GM18858 (cell line): ENCODE results near the gene MAB21L4.

Experiments
- ATAC-seq: cut with Tn5 transposase; IDR thresholded peaks from one replicate; pipeline ENCODE4 v1.9.1; 2021; ENCODE audit not compliant: unreplicated experiment

The MAB21L4 gene

GRCh38 chr2:240884745-240885144 is 11.2 kb downstream of the MAB21L4 start:
- ATAC-seq: no peak

DNA sequence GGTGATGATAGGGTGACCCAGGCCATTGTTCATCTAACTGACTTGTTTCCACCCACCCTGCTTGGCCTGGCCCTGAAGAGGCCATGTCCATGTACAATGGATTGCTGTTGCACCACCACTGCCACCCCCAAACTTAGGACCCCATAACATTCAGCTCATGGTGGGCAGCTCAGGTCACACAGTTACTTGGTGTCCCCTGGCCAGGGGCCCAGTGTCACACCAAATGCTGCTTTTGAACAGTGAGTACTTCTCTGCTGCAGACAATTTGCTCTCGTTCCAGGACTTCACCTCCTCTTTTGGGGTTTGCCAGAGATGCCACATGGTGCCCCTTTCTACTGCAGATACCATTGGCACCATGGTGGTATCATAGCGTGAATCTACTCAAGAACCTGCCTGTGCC is 11.7 kb downstream of the MAB21L4 start:
- ATAC-seq: no peak

GRCh38 chr2:240881913-240882312 is 14.0 kb downstream of the MAB21L4 start:
- ATAC-seq: no peak

DNA sequence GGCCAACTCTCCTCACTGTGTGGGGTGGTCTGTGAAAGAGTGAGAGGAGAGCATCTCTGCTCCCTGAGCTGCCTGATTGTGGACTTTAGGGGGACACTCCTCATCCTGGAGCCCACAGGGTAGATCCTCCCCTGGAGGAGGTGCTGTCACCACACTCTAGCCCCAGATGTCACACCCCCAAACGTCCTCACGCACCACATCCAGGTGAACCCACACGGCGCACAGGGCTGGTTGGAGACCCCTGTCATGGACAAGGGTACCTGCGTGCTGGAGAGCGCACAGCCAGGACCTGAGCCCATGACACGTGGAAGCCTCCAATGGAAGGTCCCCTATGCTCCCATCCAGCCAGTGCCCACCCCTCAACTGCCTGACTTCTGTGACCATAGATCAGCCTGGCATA is 16.9 kb downstream of the MAB21L4 start:
- ATAC-seq: no peak

DNA sequence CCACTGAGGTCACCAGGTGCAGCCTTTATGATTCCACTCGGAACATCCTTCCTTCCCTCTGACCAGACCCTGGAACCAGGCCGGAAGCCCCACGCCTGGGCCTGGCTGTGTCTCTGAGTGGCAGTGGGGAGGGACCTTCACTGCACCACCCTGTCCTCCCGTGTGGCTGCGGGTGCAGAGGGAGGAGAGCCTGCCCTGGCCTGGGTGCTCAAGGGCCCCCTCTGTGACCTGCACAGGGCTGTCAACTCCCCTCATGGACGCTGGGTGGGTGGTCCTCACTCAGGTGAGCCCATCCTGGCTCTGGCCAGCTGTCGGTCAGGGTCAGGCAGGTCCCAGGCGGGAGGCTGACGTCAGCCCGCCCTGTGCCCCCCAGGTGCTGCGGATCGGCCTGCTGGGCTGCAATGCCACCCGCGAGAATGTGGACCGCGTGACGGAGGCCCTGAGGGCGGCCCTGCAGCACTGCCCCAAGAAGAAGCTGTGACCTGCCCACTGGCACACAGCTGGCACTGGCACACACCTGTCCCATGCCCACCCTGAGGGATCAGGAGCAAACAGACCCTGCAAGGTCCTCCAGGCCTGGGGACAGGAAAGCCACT is 17.5 kb downstream of the MAB21L4 start:
- ATAC-seq: no peak

- ATAC-seq: no peak
These were observed 18.3 kb downstream of the MAB21L4 start for GRCh38 chr2:240877460-240878340.

DNA sequence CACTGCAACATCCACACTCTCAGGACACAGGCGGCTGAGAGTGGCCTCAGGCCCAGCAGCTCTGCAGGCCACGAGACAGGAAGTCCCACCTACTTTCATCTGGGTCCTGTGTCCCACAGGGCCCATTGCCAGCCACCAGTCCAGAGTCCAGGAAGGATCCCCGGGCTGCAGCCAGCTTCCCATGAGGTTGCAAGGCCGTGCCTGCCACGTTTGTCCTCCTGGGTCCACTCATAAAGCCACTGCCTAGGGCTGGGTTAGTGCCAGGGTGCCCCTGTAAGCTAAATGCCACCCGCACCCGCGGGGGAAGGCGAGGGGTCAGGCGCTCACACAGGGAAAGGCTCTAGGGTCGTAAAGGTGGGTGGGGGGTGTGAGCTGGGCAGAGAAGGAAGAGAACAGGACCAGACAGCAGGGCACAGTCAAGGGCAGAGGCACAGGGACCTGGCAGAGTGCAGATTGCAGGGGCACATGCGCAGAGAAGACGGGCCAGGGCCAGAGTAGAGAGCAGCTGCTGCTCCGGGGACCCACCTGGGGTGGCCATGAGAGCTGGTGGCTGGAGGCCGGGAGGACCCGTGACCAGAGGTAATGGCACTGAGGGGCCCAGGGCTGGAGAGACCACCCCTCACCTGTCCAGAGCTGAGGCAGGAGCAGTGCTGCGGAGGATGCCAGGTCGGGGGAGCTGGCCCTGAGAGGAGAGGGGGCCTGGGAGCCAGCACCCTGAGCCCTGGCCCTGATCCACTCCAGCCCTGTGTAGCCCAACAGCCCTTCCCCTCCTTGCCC is 19.3 kb downstream of the MAB21L4 start:
- ATAC-seq: no peak

DNA sequence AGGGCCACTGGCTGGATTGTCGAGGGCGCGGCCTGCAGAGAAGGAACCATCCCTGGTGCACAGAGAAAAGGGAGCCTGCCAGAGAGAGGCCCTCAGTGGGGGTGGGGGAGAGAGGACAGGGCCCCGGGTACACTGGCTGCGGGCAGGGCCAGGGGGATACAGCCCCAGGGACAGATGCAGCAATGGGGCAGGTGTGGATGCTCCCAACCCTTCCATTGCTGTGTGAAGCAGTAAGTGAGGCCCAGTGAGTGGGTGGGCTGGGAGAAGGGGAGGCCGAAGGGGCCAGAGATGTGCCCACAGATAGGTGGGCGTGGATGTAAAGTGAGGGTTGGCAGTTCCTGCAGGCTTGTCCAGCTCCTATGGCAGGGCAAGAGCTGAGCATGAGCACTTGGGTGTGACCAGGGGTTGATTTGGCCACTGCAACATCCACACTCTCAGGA is 19.9 kb downstream of the MAB21L4 start:
- ATAC-seq: no peak

DNA sequence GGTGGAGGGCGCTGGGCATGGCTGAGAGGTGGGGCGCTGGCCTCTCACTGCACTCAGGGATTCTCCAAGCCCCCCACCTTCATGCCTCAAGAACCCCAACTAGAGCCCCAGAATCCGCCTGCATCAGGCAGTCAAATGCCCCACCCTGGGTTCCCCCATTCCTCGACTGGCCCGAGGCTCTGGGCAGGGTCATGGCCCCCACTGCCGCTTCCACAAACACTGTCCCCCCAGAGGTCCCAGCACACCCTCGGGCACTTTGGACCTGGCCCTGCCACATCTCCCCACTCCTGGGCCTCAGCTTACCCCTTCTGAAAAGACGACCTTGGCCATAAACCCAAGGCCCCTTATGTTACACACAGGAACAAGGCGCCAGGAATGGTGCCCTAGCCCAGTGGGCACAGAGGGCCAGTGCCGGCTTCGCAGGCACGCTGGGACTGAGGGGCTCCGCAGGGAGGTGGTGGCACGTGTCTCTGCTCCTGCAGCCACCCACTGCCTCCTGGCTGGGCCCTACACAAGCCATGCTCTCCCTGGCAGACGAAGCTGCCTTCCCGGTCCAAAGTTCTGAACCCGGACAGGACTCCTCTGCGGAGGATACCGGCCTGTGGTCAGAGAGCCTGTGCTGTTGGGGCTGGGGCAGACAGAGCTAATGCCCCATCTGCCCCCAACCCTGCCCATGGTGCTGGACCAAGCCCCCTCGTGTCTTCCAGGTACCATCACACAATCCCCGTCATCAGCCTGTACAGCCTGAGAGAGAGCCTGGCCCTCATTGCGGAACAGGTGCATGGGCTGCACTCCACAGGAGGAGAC is 20.5 kb downstream of the MAB21L4 start:
- ATAC-seq: no peak

DNA sequence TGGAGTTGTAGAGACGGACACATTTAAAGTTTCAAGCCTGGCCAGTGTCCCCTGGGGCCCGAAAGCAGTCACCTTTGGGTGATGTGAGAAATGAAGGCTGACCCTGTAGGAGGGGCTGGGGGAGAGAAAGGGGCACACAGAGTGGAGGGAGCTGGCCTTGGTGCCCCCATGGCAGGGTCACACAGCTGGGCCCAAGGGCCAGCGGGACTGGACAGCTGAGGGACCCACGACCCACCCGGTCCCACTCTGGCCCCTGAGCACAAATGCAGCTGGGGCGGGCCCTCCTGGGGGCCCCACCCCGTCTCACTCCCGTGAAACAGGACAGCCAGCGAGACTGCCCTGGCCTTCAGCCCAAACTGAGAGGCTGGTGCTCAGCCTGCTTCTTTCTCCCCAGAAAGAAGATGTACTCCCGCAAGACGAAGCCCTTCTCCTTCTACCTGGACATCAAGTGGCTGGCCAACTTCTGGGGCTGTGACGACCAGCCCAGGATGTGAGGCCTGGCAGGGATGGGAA is 21.2 kb downstream of the MAB21L4 start:
- ATAC-seq: no peak

DNA sequence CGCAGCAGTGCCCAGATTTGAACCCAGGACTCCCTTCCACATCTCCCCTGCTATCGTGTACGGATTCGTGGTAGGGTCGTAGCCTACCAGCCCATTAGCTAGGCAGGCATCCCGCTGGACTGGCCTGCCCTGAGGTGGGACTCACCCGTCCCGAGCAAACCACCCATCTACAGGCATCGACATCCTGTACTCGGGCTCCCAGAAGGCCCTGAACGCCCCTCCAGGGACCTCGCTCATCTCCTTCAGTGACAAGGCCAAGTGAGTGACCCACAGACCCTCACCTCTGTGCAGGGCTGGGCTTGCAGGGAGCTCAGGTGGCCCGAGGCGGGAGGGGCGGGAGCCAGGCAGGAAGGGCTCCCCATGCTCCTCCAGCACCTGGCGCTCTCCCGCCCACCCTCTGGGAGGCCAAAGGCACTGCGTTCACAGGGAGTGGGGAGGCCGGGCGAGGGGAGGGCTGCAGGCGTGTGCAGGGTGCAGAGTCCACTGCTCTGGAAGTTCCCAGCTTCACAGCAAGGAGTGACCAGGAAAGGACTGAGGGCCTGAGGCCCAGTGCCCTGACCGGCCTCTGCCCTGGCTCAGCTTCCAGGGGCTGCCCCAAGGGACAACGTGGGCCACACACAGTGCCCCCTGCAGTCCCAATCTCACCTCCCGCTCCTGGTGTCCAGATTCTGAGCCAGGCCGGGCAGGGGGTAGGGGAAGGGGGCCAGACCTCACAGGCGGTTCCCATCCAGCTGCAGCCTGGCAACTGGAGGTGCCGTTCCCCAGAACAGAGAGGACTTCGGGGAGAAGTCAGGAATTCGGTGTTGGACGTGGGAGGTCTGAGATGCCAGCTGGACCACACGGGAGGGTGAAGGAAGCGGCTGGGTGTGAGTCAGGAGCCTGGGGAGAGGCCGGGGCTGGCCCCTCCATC is 21.9 kb downstream of the MAB21L4 start:
- no peak for ATAC-seq

- ATAC-seq: no peak
These were observed 22.7 kb downstream of the MAB21L4 start for GRCh38 chr2:240873098-240873788.

- ATAC-seq: no peak
These were observed 23.4 kb downstream of the MAB21L4 start for GRCh38 chr2:240872317-240873097.

DNA sequence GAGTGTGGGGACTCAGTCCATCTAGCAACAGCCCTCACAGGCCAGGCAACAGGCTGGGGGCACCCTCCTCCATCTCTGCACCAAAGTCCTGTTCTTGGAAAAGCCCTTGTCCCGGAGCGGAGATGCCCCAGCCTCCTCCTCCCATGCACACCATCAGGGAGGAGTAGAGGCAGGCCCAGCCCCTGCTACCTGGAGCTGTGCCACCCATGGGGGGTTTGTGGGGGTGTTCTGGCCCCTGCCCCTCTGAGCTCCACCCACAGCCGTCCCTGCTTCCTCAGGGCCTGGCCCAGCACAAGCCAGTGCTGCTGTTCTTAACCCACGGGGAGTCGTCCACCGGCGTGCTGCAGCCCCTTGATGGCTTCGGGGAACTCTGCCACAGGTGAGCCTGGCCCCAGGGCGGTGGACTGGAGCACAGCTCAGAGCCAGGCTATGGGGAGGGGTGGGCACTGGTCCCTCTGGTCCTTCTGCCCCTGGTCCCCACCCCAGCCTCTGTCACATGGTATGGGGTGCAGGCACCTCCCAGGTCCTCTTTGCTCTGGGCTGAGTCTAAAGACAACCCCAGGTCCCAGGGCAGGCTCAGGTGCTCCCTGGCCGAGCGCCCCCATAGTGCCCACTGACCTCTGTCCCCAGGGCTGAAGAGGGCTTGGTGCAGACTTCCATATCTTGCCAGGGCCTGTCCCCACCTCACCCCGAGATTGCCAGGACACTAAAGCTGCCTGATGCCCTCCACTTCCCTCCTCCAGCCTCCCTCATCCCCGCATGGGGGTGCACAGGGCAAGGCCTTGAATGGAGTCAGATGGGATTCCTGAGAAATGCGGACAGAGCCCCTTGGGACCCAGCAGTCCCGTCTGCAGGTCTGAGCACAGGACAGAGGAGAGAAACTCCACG is 24.6 kb downstream of the MAB21L4 start:
- ATAC-seq: no peak

- ATAC-seq: no peak
These were observed 25.7 kb downstream of the MAB21L4 start for GRCh38 chr2:240869956-240870875.
